Fibroblast of mammary gland (primary cell): Measurements from ENCODE around the gene LMTK3.

Experiments used
- DNase-seq: peaks from one replicate; pipeline ENCODE4 v3.0.0-alpha.2; 2010; ENCODE audit warnings: low read depth
- H3K4me3 ChIP-seq: 2 replicates; pipeline ENCODE4 v1.5.1; 2011; ENCODE audit warnings: low read depth, mild to moderate bottlenecking, low read length, moderate library complexity; ENCODE audit not compliant: control insufficient read depth
- TF ChIP-seq, protein P1 (sequence below): conservative IDR thresholded peaks from 2 replicates; pipeline ENCODE4 v1.5.1; 2011; ENCODE audit warnings: low read depth, low read length, inconsistent platforms; ENCODE audit not compliant: control insufficient read depth, insufficient read depth

The LMTK3 gene

GRCh38 chr19:48513289-48514122 is 1.9 kb upstream of the LMTK3 start:
- DNase-seq: peak; percentile 52

DNA sequence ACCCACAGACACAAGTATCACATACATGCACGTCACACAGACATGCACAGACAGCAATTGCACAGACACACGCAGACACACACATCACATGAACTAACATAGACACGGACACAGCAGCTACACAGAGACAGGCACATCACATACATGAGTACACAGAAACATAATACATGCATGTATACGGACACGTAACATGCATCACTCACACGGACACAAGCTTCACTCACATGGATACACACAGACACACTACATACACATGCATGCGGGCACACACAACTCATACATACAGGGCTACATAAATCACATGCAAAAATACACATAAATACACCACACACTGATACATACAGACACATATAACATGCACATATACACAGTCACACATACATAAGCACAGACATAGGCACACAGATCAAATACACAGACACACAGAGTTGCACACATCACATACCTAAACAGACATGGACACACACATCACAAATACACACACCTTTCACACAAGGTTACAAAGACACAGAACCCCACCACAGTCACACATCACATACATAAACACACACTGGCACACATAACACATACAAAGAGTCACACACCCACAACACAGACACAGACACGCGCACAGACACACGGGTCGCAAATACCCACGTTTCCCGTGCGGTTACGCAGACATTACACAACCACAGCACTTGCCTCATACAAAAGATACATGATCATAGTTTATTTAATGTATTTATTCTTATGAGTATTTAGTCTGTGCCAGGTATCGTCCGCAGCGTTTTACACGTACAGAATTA is 1.1 kb upstream of the LMTK3 start:
- DNase-seq: no peak
- no peak overlapping the region for H3K4me3 ChIP-seq
- TF ChIP-seq, protein P1, sequence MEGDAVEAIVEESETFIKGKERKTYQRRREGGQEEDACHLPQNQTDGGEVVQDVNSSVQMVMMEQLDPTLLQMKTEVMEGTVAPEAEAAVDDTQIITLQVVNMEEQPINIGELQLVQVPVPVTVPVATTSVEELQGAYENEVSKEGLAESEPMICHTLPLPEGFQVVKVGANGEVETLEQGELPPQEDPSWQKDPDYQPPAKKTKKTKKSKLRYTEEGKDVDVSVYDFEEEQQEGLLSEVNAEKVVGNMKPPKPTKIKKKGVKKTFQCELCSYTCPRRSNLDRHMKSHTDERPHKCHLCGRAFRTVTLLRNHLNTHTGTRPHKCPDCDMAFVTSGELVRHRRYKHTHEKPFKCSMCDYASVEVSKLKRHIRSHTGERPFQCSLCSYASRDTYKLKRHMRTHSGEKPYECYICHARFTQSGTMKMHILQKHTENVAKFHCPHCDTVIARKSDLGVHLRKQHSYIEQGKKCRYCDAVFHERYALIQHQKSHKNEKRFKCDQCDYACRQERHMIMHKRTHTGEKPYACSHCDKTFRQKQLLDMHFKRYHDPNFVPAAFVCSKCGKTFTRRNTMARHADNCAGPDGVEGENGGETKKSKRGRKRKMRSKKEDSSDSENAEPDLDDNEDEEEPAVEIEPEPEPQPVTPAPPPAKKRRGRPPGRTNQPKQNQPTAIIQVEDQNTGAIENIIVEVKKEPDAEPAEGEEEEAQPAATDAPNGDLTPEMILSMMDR: no peak

More at GRCh38 chr19:48513289-48514122, 1.9 kb upstream of the LMTK3 start:
- peak overlapping the region; percentile 46 for H3K4me3 ChIP-seq
- TF ChIP-seq, protein P1: no peak

- DNase-seq: no peak
These were observed 309 bp downstream of the LMTK3 start for GRCh38 chr19:48511321-48511731.

DNA sequence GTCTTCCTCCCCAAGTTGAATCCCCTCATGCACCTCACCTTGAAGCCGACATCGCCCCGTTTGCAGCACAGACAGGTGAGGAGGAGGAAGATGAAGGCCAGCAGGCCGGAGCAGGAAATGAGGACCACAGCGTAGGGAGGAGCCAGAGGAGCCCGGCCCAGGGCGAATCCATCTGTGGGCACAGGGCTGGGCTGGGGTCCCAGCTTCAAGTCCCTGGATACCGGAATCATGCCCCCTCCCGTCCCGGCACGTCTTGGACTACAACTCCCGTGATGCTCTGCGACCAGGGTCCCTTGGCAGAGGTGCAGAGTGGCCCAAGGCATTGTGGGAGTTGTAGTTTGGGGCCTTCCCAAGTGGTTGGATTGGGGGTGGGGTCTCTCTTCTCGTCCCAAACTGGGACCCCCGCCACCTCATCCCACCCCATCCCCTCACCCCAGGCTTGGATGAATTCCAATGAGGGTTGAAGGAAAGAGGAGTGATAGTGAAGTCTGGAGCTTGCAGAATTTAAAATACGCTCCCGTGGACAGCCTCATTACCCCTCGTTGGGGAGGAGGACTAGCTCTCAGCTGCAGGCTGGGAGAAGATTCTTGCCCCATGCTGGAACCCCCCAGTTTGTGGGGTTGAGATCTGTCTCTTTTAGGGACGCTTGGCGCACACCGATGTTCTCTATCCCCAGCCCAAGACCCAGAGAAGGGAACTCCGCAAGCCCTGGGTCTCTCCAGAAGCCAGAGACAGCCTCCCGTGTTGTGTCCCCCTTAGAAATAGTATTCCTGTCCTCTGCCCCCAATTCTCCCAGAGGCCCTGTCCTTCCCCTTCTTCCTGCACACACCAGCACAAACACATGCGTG is 990 bp downstream of the LMTK3 start:
- DNase-seq: peak; percentile 46
- TF ChIP-seq, protein P1: no peak
- peak overlapping the region; percentile 12 for H3K4me3 ChIP-seq

More at GRCh38 chr19:48511321-48511731, 309 bp downstream of the LMTK3 start:
- TF ChIP-seq, protein P1: no peak
- H3K4me3 ChIP-seq: no peak overlapping the region

DNA sequence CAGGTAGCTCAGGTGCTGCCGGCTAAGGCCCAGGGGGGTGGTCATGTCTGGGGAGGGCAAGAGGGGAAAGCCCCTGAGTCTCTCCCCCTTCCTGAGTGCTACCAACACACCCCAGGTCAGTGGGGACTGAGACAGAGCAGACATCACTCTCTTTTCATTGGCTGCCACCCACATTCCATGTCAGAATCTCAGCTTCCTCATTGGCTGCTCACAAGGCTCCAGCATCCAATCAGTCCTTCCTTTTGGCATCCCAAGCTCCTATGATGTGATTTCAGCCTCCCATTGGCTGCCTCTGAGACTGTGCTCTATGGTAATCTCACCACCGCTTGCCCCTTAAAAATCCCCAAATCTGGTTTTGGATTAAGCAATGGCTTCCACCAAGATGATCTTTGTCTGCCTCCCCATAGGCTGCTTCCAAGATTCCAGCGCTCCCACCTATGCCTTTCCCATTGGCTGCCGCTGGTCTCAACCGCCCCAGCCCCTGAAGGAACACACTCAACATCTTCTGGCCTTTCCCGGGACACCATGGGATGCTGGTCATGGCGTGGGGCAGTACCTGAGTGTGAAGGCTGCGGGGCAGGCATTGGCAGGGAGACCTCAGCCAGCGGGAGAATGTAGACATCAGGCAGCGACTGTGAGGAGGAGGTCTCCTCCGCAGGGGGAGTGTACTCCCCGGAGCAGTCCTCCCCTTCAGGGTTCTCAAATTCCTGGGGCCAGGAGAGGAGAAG is 2.0 kb downstream of the LMTK3 start:
- no peak overlapping the region for H3K4me3 ChIP-seq
- no peak for DNase-seq
- TF ChIP-seq, protein P1: no peak

- TF ChIP-seq, protein P1: no peak
- H3K4me3 ChIP-seq: no peak overlapping the region
- no peak for DNase-seq
These were observed 2.8 kb downstream of the LMTK3 start for GRCh38 chr19:48508729-48509411.
